ENCODE measurements around the gene RTL9.
A peak's percentile ranks its signal among the peaks of the same experiment; 100 is the strongest.
"Not testable (repeated sequence)": the region's sequence is repeated elsewhere in the genome, so short reads cannot be mapped to it uniquely, and the experiment has no call there.

The RTL9 gene

GRCh38 chrX:110406250-110406649 is 47.6 kb downstream of the RTL9 start:
- not testable (repeated sequence) for DNase-seq (ENCODE audit: low read depth in 2 of 2)

GRCh38 chrX:110406822-110407221 is 48.2 kb downstream of the RTL9 start:
- no peak for DNase-seq (ENCODE audit: low read depth in 2 of 2)

- DNase-seq (ENCODE audit: low read depth in 2 of 2): peak in 1 of 2 donors; percentile 50
Observed at GRCh38 chrX:110407910-110408545, 49.4 kb downstream of the RTL9 start.
